HTERT RPE-1 (cell line): ENCODE results near the gene GNG12.

Source experiments
- in situ Hi-C: fragments of 300-500 bp; cut with MboI; formaldehyde crosslinking; loops from 4 replicates; pipeline ENCODE4 v1.14.3; 2020; ENCODE audit warnings: low sequenced_read_pairs

GNG12 gene

DNA sequence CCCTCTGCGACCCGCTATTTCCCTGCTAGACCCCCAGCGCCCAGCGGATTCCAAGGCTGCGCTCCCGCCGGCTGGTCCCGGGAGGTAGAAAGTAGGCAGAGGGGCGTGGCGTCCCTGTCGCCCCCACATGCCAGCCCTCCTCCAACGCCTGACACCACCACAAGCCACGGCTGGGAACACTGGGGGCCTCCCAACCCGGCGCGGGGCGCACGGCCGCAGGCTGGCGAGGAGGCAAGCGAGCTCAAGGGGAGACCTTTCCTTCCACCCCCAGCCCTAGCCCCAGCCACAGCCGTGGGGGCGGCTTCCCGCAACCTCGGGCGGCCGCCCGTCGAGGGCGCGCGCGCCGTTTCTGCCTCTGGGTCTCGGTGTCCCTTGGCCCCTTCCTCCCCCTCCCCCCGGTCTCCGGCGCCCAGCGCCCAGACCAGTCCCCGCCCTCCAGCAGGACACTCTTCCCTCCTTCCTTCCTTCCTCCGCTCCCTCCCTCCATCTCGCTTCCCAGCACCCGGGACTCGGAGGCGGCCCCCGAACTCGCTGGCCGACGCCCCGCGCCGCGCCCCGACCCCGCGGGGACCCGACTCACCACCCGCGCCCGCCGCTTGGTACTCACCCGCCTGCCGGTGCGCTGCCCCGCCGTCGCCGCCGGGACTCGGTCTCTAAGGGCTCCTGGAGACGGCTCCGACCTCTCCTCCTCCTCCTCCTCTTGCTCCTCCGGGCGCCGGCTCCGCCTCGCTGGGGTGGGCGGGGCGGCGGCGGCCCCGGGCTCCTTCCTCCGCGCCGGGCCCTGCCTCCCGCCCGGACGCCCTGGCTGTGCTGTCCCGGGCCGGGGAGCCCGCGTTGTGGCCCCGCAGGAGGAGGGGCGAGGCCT is at the start of gene GNG12:
Gene GNG12 (minus strand): TSS at position 731 of the 865 bp plus-strand sequence. CDS start 125,781 bp downstream, outside the sequence.
- in situ Hi-C loops = no loop called here

DNA sequence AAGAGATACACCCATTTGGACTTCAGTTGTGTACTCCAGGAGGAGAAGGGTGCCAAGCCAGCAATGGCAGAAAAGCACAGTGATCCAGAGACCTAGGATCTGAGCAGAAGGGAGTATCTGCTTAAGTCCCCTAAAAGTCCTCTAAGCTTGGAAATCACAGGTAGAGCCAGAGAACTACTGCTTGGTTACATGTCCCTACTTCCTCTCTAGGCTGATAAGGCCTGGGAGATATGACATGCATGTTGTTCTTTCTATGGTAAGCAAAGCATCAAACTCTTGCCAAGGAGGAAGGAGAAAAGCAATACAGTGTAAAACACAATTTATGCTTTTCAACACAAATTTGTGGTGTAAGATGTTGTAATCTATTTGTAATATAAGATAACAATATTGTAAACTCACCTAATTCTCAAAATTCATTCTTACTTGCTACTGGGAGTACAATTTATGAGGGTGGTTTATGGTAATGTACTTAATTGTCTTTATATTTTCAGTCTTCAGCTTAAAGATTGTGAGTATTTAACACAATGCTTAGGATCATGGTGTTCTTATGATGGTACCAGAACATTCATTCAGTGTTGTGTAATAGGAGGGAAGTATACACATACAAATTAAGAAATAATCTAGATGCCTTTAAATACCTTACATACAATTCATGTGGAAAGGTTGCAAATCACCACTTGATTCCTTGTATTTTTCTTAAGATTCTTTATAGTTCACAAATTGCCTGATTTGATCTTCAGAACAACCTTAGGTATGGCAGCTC is 49.1 kb upstream of the GNG12 start:
- in situ Hi-C loops = no loop called here

GRCh38 chr1:67880056-67880601 is 46.9 kb upstream of the GNG12 start:
- in situ Hi-C loops = no loop called here

DNA sequence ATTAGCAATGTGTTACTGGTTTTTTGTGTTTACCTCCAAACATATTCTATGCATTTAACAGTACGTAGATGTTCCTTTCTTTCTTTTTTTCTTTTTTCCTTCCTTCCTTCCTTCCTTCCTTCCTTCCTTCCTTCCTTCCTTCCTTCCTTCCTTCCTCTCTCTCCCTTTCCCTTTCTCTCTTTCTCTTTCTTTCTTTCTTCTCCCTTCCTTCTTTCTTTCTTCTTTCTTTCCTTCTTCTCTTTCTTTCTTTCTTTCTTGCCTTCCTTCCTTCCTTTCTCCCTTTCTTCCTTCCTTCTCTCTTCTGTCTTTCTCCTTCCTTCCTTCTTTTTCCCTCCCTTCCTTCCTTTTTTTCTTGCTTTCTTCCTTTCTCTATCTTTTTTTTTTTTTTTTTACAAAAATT is 46.2 kb upstream of the GNG12 start:
- in situ Hi-C loops = no loop called here

DNA sequence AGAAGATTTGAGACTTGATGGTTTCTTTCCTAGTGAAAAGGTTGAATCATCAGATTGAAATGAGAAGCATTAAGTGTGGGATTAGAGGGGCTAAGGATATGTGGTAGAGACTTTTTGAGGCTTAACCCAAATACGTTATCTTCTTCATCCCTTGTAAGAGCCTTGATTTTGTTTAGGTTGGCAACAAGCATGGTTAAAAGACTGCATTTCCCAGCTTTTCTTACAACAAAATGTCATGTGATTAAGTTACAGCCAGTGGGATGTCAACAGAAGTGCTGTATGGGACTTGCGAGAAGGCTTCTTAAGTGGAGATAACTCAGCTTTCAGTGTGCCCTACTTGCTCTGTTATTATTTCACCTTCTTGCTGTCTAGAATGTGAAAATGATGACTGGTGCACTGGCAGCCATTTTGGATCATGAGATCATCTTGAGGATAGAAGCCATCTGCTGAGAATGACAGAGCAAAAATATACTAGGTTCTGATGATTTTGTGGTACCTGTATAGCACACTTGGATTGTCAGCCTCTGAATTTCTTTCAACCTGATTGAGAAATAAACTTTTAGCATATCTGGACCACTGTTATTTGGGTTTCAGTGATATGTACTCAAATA is 41.3 kb upstream of the GNG12 start:
- in situ Hi-C loops = no loop called here

DNA sequence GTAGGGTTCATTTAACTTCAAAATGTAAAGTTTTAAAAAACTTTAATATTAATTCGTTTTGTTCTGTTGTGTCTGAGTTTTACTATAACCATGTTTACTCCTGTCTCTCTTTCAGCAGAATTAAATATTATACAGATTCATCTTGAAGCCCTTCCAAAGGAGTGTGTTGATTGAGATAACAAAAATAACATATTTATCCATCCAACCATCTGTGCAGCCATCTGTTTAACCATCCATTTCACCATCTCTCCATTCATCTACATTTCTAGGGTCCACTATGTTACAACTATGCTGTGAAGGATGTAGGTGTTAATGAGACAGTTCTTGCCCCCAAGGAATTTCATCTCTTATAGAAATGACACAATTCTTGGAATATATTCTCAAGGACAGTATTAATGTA is 36.0 kb upstream of the GNG12 start:
- in situ Hi-C loops = no loop called here

GRCh38 chr1:67863637-67864036 is 30.4 kb upstream of the GNG12 start:
- in situ Hi-C loops = no loop called here

- in situ Hi-C loops = no loop called here
These were observed 29.4 kb upstream of the GNG12 start for GRCh38 chr1:67862685-67863084.

- in situ Hi-C loops = no loop called here
These were observed 28.7 kb upstream of the GNG12 start for GRCh38 chr1:67861856-67862516.

DNA sequence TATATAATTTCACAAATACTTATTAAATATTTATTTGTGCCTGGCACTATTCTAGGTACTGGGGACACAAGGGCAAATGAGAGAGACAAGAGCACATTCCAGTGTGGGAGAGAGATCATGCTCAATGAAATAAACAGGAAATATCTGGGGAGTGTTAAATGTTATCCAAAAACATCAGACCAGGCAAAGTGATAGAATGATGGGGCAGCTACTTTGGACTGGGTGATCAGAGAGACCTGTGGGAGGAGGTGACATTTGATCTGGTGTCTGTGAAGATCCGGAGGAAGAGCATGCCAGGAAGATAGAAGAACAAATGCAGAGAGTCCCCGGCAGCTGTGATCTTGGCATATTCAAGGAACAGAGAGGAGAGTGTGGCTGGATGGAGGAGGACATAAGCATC is 27.5 kb upstream of the GNG12 start:
- in situ Hi-C loops = no loop called here

DNA sequence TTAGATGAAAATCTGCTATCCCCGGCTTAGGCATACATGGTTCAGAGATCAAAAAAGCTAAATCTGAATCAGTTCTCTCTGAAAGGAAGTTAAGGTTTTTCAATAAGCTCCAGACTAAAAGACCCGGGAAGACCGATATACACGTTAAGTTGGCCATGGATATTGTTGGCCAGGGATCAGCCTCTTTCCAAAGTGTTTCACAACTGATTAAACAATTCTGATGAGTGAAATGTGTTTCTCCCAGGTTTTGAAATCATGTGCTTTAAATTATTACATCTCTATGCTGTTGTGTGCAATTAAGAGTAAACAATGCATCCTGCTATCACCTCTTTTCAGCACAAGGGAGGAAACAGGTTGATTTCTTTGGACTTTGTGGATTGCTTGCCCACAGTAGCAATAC is 23.7 kb upstream of the GNG12 start:
- in situ Hi-C loops = no loop called here

GRCh38 chr1:67855961-67856360 is 22.7 kb upstream of the GNG12 start:
- in situ Hi-C loops = no loop called here

DNA sequence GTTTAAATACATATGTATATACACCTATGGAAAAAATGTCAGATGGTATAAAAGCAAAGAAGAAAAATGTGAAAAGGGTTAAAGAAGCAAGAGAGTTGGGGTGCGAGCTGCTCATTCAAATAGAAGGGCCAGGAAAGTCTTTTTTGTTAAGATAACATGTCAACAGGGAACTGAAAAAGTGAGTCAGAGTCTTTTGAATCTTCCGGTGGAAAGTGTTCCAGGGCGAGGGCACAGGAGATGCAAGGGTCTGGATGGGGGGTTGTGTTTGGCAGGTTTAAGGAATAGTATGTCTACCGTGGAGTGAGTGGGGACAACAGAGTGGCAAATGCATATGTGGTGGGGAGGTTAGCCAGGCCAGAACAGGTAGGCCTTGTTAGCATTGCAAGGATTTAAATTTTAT is 22.2 kb upstream of the GNG12 start:
- in situ Hi-C loops = no loop called here

DNA sequence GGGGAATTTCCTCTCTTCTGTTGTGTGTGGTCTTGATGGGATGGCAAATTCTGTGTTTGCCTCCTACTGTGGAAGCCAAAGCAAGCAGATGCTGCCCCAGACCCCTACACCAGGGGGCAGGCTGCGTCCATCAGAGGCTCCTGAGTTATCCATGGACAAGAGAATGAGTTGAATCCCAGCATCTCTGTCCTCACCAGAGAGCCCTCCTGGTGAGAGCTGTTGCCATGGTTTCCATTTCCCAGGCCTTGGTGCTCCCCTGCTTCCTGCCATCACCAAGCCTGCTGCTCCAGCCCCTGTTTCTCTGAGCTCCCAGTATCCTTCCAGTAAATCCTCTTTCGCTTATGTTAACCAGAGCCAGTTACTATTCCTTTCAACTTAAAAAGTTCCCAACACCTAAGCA is 20.4 kb upstream of the GNG12 start:
- in situ Hi-C loops = no loop called here

DNA sequence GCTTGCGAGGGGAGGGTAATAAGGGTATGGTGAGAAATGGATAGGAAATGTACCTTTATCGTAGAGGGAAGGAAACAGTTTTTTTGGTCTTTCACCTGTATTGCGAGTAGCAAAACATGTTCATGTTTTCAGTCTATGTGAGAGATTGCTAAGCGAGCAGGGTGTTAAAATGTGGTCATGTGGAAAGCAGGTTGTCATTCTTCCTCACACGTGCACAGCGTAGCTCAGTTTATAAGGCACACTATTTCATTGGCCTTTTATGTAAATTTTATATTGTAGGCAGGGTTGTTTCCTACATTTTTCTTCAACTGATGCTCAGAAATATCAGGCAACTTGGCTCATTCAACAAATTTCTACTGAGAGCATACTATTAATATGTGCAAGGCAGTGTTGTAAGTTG is 18.5 kb upstream of the GNG12 start:
- in situ Hi-C loops = no loop called here

DNA sequence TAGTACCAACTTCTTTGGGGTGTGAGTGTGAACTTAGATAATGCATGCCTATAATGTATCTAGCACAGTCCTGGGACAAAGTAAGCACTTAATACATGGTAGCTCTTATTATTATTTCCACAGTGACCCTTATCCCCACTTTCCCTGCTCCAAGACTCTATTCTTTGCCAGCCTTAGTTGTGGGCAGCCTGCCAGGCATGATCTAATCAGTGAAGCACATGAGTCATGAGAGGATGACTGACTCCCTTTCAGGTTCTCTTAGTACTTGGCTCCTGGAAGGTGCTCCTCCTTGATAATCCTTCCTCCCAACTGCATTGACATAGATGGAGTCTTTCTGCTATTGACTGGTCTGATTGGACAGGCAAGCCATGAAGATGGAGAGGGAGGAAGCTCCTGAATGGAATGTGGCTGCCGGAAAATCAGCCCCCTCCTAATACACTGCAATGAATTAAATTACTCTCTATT is 17.4 kb upstream of the GNG12 start:
- in situ Hi-C loops = no loop called here

DNA sequence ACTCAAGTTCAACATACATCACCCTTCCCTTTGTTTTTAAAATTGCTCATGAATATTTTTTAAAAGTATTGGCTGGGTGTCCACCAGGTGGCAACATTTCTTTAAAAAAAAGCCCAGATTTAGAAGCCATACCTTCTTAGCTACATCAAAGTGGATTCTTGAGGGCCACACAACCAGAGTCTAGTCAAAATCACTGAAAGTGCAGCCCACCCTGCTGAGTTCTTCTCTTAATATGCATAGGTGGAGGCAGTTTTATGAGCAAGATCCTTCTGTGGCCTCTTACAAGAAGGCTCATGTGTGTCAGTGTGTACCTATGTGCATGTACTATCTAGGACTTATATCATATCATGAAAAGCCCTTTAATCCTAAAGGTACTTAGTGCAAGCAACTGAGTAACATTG is 16.9 kb upstream of the GNG12 start:
- in situ Hi-C loops = no loop called here

DNA sequence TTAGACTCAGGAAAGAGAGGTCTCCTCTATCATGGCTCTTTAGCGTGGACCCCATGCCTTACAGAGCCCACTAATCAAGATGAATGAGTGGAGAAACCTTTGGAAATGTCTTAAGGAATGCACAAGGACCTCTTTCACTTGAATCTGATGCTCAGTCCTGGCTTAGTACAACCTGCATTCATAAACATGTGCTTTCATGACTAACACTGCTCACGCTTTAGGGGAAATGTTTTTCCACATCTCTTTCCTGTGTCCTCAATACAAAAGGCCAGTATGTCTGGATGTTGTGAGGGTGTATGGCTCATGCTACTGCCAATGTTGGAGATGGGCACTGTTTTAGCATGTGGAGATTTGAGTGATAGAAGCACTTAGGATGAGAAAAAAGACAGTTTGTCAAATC is 14.2 kb upstream of the GNG12 start:
- in situ Hi-C loops = no loop called here

DNA sequence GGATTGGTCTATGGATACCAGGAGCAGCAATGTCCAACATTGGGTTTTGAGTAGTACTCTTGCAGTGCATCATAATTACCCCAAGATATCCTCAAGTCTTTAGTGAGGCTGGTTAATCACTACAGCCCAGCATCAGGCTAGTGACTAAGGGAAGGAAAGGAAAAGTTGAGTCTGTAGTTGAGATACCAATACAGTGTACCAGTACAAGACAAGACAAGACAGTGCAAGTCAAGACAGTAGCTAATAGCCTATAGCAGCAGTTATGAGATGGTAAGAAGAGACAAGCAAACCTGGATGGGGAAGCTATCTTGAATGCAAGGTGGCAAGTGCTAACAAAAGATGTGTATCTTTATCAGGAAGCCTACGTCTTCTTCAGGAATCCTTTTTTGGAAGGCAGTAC is 13.3 kb upstream of the GNG12 start:
- in situ Hi-C loops = no loop called here

- in situ Hi-C loops = no loop called here
These were observed 11.7 kb upstream of the GNG12 start for GRCh38 chr1:67844988-67845387.

- in situ Hi-C loops = no loop called here
These were observed 10.5 kb upstream of the GNG12 start for GRCh38 chr1:67843746-67844145.
